Activated CD8-positive, alpha-beta memory T cell treated with anti-CD3 and anti-CD28 coated beads, Interleukin-2, amount 10 ng/mL, durations not matched to agents 7 days and 5 days (primary cell): ENCODE data around the gene VAV1. TPM values are rescaled to one million over a fixed set of nuclear protein-coding genes. Genes with fewer than 3 reads are reported as not detected.
"Not testable (repeated sequence)": the region's sequence is repeated elsewhere in the genome, so short reads cannot be mapped to it uniquely, and the experiment has no call there.

Source experiments
- ATAC-seq: fragments of 150-1000 bp; cut with Tn5 transposase; one replicate; pipeline ENCODE4 v1.10.0; 2021; ENCODE audit warnings: moderate library complexity
- CTCF ChIA-PET: fragments of 350-600 bp; sonication (Branson Sonifier 250); formaldehyde crosslinking; loops from one replicate; lab custom pipeline; 2021; ENCODE audit warnings: antibody characterized with exemption; lab: Charles Lee
- DNase-seq: peaks from one replicate; pipeline ENCODE4 v3.0.0-alpha.2; 2020
- H3K27ac Mint-ChIP-seq: one replicate; pipeline ENCODE4 v1.8.0; 2021; ENCODE audit warnings: mild to moderate bottlenecking, mixed read lengths
- H3K27me3 Mint-ChIP-seq: one replicate; pipeline ENCODE4 v1.8.0; 2021; ENCODE audit warnings: mixed read lengths
- H3K36me3 Mint-ChIP-seq: one replicate; pipeline ENCODE4 v1.8.0; 2021; ENCODE audit warnings: mild to moderate bottlenecking, mixed read lengths
- H3K4me1 Mint-ChIP-seq: one replicate; pipeline ENCODE4 v1.8.0; 2021; ENCODE audit warnings: mixed read lengths
- H3K4me3 Mint-ChIP-seq: one replicate; pipeline ENCODE4 v1.8.0; 2021; ENCODE audit warnings: mild to moderate bottlenecking, moderate library complexity, mixed read lengths
- H3K9me3 Mint-ChIP-seq: one replicate; pipeline ENCODE4 v1.8.0; 2022; ENCODE audit warnings: low read depth, mixed read lengths
- total RNA-seq, 2 experiments: library from RNA; stranded (reverse); gene quantifications; one replicate each; pipeline ENCODE4 v1.2.3, GENCODE V29; 2021

The VAV1 gene
- total RNA-seq, 2 experiments from 2014 or later = 98.5 to 114 TPM

DNA sequence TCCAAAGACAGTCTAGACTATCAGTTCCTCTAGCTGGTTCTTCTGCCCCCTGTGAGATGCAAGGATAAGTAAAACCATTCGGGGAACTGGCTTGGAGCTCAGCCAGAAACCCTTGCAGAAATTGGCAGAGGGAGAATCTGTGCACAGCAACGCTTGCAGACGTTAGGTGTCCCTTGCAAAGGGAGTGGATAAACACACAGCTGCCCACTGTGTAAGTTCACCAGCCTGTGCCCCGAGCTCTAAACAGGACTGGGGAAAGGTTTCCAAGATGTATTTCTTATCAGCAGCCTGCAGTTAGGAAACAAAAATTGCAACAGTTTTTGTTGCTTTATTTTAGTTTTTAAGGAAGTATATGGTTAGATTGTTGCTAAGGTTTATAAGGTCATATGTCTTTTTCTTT lies 95.8 kb downstream of the VAV1 start:
- peaks cover 3% of the 10 kb centered on the region for H3K4me1 Mint-ChIP-seq
- no peak overlapping the region for H3K4me3 Mint-ChIP-seq
- no peak for DNase-seq
- H3K27me3 Mint-ChIP-seq = no peaks in the 10 kb centered on the region
- H3K27ac Mint-ChIP-seq = no peak overlapping the region
- no peaks in the 10 kb centered on the region for H3K36me3 Mint-ChIP-seq
- CTCF ChIA-PET = interaction anchor here (2.0 to 2.5 kb wide), 2 partner anchors 130 to 351 kb away, joined by 10 to 13 read pairs; partner anchors contain the start of gene GPR108
- no peaks in the 10 kb centered on the region for H3K9me3 Mint-ChIP-seq
- no peak for ATAC-seq

DNA sequence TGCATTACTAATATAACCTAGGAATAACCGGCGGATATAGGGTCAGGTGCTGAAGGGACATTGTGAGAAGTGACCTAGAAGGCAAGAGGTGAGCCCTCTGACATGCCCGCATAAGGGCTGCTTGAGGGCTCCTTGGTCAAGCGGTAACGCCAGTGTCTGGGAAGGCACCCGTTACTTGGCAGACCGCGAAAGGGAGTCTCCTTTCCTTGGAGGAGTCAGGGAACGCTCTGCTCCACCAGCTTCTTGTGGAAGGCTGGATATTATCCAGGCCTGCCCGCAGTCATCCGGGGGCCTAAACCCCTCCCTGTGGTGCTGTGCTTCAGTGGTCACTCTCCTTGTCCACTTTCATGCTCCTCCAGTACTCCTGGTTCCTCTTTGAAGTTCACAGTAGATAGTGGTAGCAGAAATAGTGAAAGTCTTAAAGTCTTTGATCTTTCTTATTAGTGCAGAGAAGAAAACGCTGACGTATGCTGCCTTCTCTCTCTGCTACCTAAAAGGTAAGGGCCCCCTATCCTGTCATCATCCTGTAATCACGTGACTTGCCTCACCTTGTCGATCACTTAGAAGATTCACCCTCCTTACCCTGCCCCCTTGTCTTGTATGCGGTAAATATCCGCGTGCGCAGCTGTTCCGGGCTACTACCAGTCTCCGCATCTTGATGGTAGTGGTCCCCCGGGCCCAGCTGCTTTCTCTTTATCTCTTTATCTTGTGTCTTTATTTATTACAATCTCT lies 96.8 kb downstream of the VAV1 start:
- not testable (repeated sequence) for DNase-seq, H3K36me3 Mint-ChIP-seq, H3K4me1 Mint-ChIP-seq, H3K4me3 Mint-ChIP-seq, ATAC-seq, H3K9me3 Mint-ChIP-seq, H3K27ac Mint-ChIP-seq, H3K27me3 Mint-ChIP-seq
- CTCF ChIA-PET = interaction anchor here (2.0 kb wide), 1 partner anchor 131 kb away, joined by 13 read pairs; the partner anchor contains the start of gene GPR108

DNA sequence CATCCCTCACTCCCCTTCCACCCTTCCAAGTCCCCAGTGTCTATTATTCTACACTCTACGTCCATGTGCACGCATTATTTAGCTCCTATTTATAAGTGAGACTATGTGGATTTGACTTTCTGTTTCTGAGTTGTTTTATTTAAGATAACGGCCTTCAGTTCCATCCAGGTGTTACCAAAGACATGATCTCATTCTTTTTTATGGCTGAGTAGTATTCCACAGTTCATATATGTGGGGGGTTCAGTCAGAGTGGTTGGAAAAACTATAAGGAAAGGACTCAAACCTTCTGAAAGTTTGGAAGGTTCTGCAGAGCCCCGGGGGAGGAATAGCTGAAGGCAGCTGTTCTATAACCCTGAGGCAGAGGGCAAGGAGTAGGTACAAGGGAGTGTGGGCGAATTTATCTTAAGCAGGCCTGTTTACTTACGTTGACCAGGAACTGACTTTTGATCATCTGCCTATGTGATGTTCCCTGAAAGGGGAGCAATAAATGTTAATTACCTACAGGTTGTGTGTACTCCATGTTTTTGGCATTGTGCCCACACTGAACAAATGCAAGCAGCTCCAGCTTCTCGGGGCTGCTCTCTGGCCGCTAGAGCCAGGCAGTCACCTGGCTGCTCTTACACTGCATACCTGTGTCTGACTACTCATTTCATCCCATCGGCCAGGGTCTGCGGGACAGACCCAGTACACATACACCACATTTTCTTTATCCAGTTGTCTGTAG lies 101.4 kb downstream of the VAV1 start:
- no peaks in the 10 kb centered on the region for H3K27me3 Mint-ChIP-seq
- DNase-seq = no peak
- no peak overlapping the region for H3K4me3 Mint-ChIP-seq
- CTCF ChIA-PET = no interaction called here
- peaks cover 1% of the 10 kb centered on the region for H3K36me3 Mint-ChIP-seq
- H3K9me3 Mint-ChIP-seq = no peaks in the 10 kb centered on the region
- ATAC-seq = no peak
- H3K4me1 Mint-ChIP-seq = no peaks in the 10 kb centered on the region
- no peak overlapping the region for H3K27ac Mint-ChIP-seq

DNA sequence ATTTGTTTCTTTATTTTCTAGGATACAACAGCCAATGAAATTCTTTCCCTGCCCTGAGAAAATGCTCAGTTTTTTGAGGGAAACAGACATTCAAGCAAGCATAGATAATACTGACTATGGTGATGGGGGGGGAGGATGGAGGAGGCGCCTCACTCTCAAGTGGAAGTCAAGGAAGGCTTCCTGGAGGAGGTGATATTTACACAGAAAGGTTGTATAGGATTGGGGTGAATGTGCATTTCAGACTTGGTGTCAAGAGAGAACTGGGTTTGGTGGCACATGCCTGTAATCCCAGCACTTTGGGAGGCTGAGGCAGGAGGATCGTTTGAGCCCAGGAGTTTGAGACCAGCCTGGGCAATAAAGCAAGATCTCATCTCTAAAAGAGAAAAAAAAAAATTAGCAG lies 102.7 kb downstream of the VAV1 start:
- DNase-seq (no peak), ATAC-seq (no peak)
- H3K9me3 Mint-ChIP-seq = no peaks in the 10 kb centered on the region
- H3K4me1 Mint-ChIP-seq = no peaks in the 10 kb centered on the region
- H3K4me3 Mint-ChIP-seq = no peak overlapping the region
- peaks cover 1% of the 10 kb centered on the region for H3K36me3 Mint-ChIP-seq
- H3K27ac Mint-ChIP-seq = no peak overlapping the region
- CTCF ChIA-PET = no interaction called here
- no peaks in the 10 kb centered on the region for H3K27me3 Mint-ChIP-seq

DNA sequence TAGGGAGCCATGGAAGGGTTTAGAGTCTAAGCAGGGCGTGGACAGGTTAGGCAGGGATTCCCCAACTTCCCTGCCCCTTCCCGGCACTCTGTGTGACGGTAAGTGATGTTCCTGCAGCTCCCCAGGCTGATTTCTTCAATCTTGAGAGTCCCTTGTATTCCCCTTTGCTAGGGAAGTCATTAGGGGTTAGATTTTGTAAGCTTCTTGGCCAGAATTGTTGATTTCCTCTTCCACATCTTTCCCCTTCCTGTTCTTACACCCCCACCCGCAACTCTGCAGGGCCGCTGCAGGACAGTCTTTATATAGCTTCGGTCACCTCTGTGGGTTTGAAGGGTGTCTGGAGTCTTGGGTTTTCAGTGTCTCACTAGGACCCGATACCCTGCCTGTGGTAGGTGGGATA lies 104.2 kb downstream of the VAV1 start:
- no peak for ATAC-seq
- DNase-seq = no peak
- Mint-ChIP-seq H3K27ac (no peak overlapping the region), H3K4me3 (no peak overlapping the region), H3K9me3 (no peaks in the 10 kb centered on the region), H3K4me1 (no peaks in the 10 kb centered on the region), H3K36me3 (peaks cover 1% of the 10 kb centered on the region), H3K27me3 (peaks cover 3% of the 10 kb centered on the region)
- CTCF ChIA-PET = interaction anchor here (1.8 kb wide), 1 partner anchor 11 kb away, joined by 5 read pairs; no protein-coding TSS in a partner anchor

DNA sequence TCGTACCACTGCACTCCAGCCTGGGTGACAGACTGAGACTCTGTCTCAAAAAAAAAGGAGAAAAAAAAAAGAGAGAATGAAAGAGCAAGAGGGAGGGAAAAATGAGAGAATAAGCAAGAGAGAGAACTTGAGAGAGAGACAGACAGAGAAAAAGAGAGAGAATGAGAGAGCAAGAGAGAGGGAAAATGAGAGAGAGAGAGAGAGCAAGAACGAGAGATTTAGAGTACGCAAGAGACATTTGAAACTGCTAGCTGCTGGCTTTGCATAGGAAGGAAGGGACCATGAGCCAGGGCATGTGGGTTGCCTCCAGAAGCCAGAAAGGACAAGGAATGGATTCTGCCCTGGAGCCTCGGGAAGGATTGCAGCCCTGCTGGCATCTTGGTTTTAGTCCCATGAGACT lies 105.3 kb downstream of the VAV1 start:
- H3K9me3 Mint-ChIP-seq = no peaks in the 10 kb centered on the region

DNA sequence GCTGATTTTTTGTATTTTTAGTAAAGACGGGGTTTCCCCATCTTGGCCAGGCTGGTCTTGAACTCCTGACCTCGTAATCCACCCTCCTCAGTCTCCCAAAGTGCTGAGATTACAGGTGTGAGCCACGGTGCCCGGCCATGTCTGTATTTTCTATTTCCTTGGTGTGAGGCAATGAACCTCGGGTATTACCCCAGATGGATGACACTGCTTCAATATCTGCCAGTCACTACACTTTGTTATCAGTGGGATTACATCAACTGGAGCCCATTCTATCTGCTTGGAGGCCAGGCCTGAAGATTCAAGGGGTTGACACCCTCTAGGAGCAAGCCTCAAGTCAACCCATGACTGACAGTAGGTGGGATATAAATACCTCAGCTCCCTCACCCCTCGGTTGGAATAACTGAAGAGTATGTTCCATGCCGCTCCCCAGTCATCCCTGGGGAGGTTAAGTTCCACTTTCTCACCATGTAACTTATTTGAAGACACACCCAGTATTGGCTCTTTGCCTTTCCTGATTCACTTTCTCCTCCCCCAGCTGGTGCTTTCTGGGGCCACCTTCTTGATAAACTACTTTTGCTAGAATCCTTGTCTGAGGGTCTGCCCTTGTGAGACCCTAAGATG lies 113.9 kb downstream of the VAV1 start:
- H3K4me3 Mint-ChIP-seq = no peak overlapping the region
- DNase-seq = no peak
- no peak overlapping the region for H3K27ac Mint-ChIP-seq
- ATAC-seq = no peak
- peaks cover 24% of the 10 kb centered on the region for H3K4me1 Mint-ChIP-seq
- H3K9me3 Mint-ChIP-seq = peaks cover 5% of the 10 kb centered on the region
- H3K36me3 Mint-ChIP-seq = peaks cover 7% of the 10 kb centered on the region
- peaks cover under 1% of the 10 kb centered on the region for H3K27me3 Mint-ChIP-seq
- CTCF ChIA-PET = no interaction called here

More for the DNA sequence above, 105.3 kb downstream of the VAV1 start:
- Mint-ChIP-seq H3K36me3 (peaks cover 1% of the 10 kb centered on the region), H3K4me1 (no peaks in the 10 kb centered on the region), H3K4me3 (no peak overlapping the region), H3K27ac (no peak overlapping the region), H3K27me3 (peaks cover 3% of the 10 kb centered on the region)
- no peak for ATAC-seq
- CTCF ChIA-PET = interaction anchor here (1.8 kb wide), 1 partner anchor 12 kb away, joined by 5 read pairs; no protein-coding TSS in a partner anchor
- no peak for DNase-seq

DNA sequence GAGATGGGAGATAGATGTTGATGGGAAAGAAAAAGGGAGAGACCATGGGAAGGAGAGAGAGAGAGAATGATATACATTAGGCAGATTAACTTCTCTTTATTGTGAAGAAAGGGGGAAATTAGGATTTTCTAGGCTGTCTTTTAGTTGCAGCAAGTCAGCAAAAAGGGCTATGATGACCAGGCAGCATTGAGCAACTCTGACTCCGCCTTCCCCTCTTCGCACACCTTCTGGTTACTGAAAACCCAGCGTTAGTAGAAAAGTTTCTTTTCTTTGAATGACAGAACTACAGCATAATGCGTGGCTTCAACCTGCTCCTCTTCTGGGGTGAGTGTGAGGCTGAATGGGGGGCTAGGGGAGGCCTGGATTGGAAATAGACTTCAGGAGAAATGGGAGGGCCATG lies 114.8 kb downstream of the VAV1 start, which contains the start of gene ADGRE1:
ADGRE1 (plus strand) TSS at position 264 of the 400 bp plus-strand sequence; CDS start at position 294, 30 bp downstream.
- peaks cover 5% of the 10 kb centered on the region for H3K9me3 Mint-ChIP-seq
- CTCF ChIA-PET = no interaction called here
- H3K4me3 Mint-ChIP-seq = no peak within 1 kb of the TSS
- H3K27ac Mint-ChIP-seq = no peak within 1 kb of the TSS
- peaks cover 8% of the 10 kb centered on the region for H3K36me3 Mint-ChIP-seq
- no peak for ATAC-seq
- H3K4me1 Mint-ChIP-seq = peaks cover 32% of the 10 kb centered on the region
- H3K27me3 Mint-ChIP-seq = no peaks in the 10 kb centered on the region
- no peak for DNase-seq

DNA sequence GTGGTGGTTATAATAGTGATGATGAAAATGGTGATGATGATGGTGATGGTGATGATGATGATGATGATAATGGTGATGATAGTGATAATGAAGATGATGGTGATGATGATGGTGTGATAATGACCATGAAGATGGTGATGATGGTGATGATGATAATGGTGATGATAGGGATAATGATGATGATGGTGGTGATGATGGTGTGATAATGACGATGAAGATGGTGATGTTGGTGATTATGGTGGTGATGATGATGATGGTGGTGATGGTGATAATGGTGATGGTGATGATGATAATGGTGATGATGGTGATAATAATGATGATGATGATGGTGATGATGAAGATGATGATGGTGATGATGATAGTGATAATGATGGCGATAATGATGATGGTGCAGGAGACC lies 116.5 kb downstream of the VAV1 start:
- no peak for DNase-seq
- Mint-ChIP-seq H3K27ac (peak overlapping the region; percentile 0), H3K27me3 (no peaks in the 10 kb centered on the region), H3K9me3 (peaks cover 7% of the 10 kb centered on the region), H3K36me3 (peaks cover 14% of the 10 kb centered on the region), H3K4me1 (peaks cover 45% of the 10 kb centered on the region), H3K4me3 (no peak overlapping the region)
- no peak for ATAC-seq
- CTCF ChIA-PET = no interaction called here

DNA sequence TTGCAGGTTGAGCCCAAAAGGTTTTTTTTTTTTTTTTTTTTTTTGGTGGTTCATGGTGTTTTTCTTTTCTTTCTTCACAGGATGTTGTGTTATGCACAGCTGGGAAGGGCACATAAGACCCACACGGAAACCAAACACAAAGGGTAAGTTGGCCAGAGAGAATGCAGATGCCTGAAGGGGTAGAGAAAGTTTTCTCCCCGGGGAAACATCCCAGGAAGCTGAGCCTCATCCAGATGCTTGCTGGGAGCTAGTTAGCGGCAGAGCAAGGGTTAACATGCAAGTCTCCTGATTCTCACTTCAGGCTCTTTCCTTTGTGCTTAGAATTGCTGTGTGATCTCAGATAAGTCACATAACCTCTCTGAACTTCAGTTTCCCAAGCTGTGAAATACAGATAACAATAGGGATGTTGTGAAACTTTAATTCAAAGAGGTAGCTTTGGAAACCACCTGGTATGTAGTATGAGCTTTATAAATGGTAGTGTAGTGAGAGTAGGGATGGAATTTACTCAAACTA lies 117.9 kb downstream of the VAV1 start:
- peaks cover 16% of the 10 kb centered on the region for H3K9me3 Mint-ChIP-seq

DNA sequence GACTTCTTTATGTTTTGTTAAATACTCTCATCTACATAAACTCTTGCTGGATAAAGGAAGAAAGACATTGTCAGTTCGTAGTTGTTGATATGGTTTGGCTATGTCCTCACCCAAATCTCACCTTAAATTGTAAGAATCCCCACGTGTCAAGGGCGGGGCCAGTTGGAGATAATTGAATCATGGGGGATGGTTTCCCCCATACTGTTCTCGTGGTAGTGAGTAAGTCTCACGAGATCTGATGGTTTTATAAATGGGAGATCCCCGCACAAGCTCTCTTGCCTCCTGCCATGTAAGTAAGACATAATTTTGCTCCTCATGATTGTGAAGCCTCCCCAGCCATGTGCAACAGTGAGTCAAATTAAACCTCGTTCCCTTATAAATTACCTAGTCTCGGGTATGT lies 118.4 kb downstream of the VAV1 start:
- DNase-seq (peak; percentile 40), ATAC-seq (no peak)
- Mint-ChIP-seq H3K36me3 (peaks cover 14% of the 10 kb centered on the region), H3K4me1 (peaks cover 45% of the 10 kb centered on the region), H3K27ac (peak overlapping the region; percentile 41), H3K27me3 (no peaks in the 10 kb centered on the region), H3K4me3 (no peak overlapping the region), H3K9me3 (peaks cover 16% of the 10 kb centered on the region)
- CTCF ChIA-PET = interaction anchor here (0.7 to 1.5 kb wide), 6 partner anchors 8 to 1764 kb away, joined by 3 to 4 read pairs (median 4); no protein-coding TSS in a partner anchor

More for the DNA sequence above, 117.9 kb downstream of the VAV1 start:
- peaks cover 45% of the 10 kb centered on the region for H3K4me1 Mint-ChIP-seq
- peak overlapping the region; percentile 41 for H3K27ac Mint-ChIP-seq
- peaks cover 14% of the 10 kb centered on the region for H3K36me3 Mint-ChIP-seq
- no peak for ATAC-seq
- no peak for DNase-seq
- no peaks in the 10 kb centered on the region for H3K27me3 Mint-ChIP-seq
- CTCF ChIA-PET = interaction anchor here (0.7 to 1.5 kb wide), 9 partner anchors 9 to 1764 kb away, joined by 3 to 5 read pairs (median 4); no protein-coding TSS in a partner anchor
- H3K4me3 Mint-ChIP-seq = no peak overlapping the region

DNA sequence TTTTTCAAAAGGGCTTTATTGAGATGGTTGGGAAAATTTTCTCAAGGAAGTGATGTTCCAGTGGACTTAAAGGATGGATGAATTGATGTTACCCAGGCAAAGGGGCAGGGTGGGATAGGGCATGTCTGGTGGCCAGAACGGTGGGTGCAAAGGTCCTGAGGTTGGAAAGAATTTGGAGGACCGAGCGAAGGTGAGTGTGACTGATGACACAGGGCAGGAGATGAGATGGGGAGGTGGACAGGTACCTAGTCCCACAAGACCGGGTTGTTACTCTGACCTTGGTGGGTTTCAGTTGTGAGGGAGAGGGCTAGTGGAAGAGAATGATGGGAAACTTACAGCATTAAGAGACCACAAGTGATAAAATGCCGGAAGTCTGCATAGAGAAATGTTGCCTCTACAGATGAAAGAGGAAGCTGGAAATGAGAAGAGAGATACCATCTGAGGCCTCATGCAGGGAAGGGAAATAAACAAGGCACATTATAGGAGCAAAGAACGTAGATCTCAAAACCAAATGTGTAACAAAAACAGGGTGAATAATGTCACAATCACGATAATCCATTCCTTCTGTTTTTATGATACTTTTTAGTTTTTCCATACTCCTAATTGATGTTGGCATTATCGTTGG lies 119.4 kb downstream of the VAV1 start:
- CTCF ChIA-PET = no interaction called here
- DNase-seq (no peak), ATAC-seq (no peak)
- H3K4me3 Mint-ChIP-seq = no peak overlapping the region
- H3K27me3 Mint-ChIP-seq = no peaks in the 10 kb centered on the region
- peak overlapping the region; percentile 16 for H3K27ac Mint-ChIP-seq
- H3K36me3 Mint-ChIP-seq = peaks cover 14% of the 10 kb centered on the region
- peaks cover 16% of the 10 kb centered on the region for H3K9me3 Mint-ChIP-seq
- peaks cover 45% of the 10 kb centered on the region for H3K4me1 Mint-ChIP-seq

DNA sequence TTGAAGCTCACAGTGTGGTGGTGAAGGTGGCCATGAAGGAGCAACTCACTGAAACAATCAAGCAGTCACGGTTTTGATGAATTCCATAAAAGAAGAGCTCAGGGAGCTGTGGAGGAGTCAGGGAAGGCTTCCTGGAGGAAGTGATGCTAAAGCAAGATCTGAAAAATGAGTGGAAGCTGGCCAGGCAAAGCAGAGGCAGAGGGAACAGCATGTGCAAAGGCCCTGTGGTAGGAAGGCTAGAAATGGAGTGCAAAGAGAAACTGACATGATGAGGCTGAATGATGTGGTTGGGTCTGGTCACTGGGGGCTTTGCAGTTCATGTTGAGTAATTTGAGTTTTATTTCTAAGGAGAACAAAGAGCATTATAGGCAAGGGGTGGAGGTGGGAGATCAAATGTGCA lies 121.8 kb downstream of the VAV1 start:
- Mint-ChIP-seq H3K4me1 (peaks cover 36% of the 10 kb centered on the region), H3K9me3 (peaks cover 13% of the 10 kb centered on the region)

More for the DNA sequence above, 121.8 kb downstream of the VAV1 start:
- Mint-ChIP-seq H3K36me3 (peaks cover 10% of the 10 kb centered on the region), H3K27me3 (no peaks in the 10 kb centered on the region), H3K4me3 (no peak overlapping the region), H3K27ac (no peak overlapping the region)
- DNase-seq (no peak), ATAC-seq (no peak)
- CTCF ChIA-PET = no interaction called here
